Endothelial cell of umbilical vein (primary cell): ENCODE results near the gene PHC2. TPM values are rescaled to one million over a fixed set of nuclear protein-coding genes. Genes with fewer than 3 reads are reported as not detected.

Source experiments
- BruUV-seq: library from RNA; stranded (reverse); fragments of 400-500 nt; replicated peaks from 2 replicates; lab custom pipeline; 2021; lab: Mats Ljungman, UMichigan
- CTCF ChIA-PET: fragments of 300-600, 350-600 bp; sonication (Branson Sonifier 250); formaldehyde crosslinking; loops from one replicate; lab custom pipeline; 2021; ENCODE audit warnings: antibody characterized with exemption, inconsistent platforms; lab: Charles Lee
- POLR2A ChIA-PET: fragments of 300-600, 350-600 bp; sonication (Branson Sonifier 250); formaldehyde crosslinking; loops from one replicate; lab custom pipeline; 2021; ENCODE audit warnings: antibody characterized with exemption, inconsistent platforms; lab: Charles Lee
- DNase-seq: peaks from one replicate; pipeline ENCODE4 v3.0.0-alpha.2; 2011; ENCODE audit warnings: low read depth, low spot score
- FAIRE-seq: peaks from 2 replicates; lab custom pipeline; 2011; peaks lifted over from hg19 to GRCh38; lab: Jason Lieb, UNC
- H2AFZ ChIP-seq: 2 replicates; pipeline ENCODE4 v1.6.0; 2012; ENCODE audit warnings: low read depth, low read length, control low read depth, inconsistent platforms
- H3K27ac ChIP-seq: 2 replicates; pipeline ENCODE4 v1.5.1; 2011; ENCODE audit warnings: low read depth, mild to moderate bottlenecking, control low read depth, low read length, moderate library complexity; ENCODE audit not compliant: insufficient read depth
- H3K27me3 ChIP-seq, 2 experiments: 2 replicates each; pipeline versions ENCODE4 v1.6.0 to v1.6.1; 2011; ENCODE audit warnings: low read length in 2 of 2, mixed read lengths in 1 of 2; ENCODE audit not compliant: control insufficient read depth in 2 of 2, insufficient read depth in 2 of 2
- H3K36me3 ChIP-seq, 2 experiments: 2 replicates in 1 of 2; 3 replicates in 1 of 2; pipeline ENCODE4 v1.5.1; 2011; ENCODE audit warnings: low read length in 2 of 2, mild to moderate bottlenecking in 1 of 2, moderate library complexity in 1 of 2; ENCODE audit not compliant: control insufficient read depth in 2 of 2, insufficient read depth in 2 of 2; ENCODE audit errors: extremely low read depth in 1 of 2
- H3K4me1 ChIP-seq: 3 replicates; pipeline ENCODE4 v1.5.1; 2011; ENCODE audit warnings: mild to moderate bottlenecking, low read length; ENCODE audit not compliant: control insufficient read depth, insufficient read depth; ENCODE audit errors: extremely low read depth
- H3K4me2 ChIP-seq: 2 replicates; pipeline ENCODE4 v1.6.1; 2011; ENCODE audit warnings: low read length, control low read depth, mixed read lengths; ENCODE audit not compliant: insufficient read depth
- H3K4me3 ChIP-seq, 3 experiments: fragments of 200-600 bp in 1 of 3; sonication (generic), shearing (Covaris generic) in 1 of 3; replicated peaks in 1 of 3; 2 replicates each; pipeline ENCODE4 v1.5.1; 2011 to 2016; ENCODE audit warnings: control low read depth in 3 of 3, low read length in 3 of 3, mild to moderate bottlenecking in 2 of 3, inconsistent platforms in 1 of 3, low read depth in 1 of 3, moderate library complexity in 1 of 3; ENCODE audit not compliant: insufficient read depth in 1 of 3
- H3K79me2 ChIP-seq: 2 replicates; pipeline ENCODE4 v1.6.0; 2012; ENCODE audit warnings: low read length, inconsistent platforms; ENCODE audit not compliant: control insufficient read depth, insufficient read depth
- H3K9ac ChIP-seq: replicated peaks from 2 replicates; pipeline ENCODE3; 2011; ENCODE audit warnings: low read length, control low read depth; ENCODE audit not compliant: insufficient read depth; ENCODE audit errors: extremely low read depth
- H3K9me1 ChIP-seq: replicated peaks from 3 replicates; pipeline ENCODE4 v1.6.0; 2011; ENCODE audit warnings: mild to moderate bottlenecking, low read length; ENCODE audit not compliant: control insufficient read depth, insufficient read depth; ENCODE audit errors: extremely low read depth
- H3K9me3 ChIP-seq: replicated peaks from 2 replicates; pipeline ENCODE4 v1.5.1; 2012; ENCODE audit warnings: low read length, inconsistent platforms; ENCODE audit not compliant: control insufficient read depth, insufficient read depth
- H4K20me1 ChIP-seq: replicated peaks from 2 replicates; pipeline ENCODE3; 2011; ENCODE audit warnings: mild to moderate bottlenecking, low read length; ENCODE audit not compliant: control insufficient read depth, insufficient read depth; ENCODE audit errors: extremely low read depth
- FOS ChIP-seq: IDR thresholded peaks from 2 replicates; pipeline ENCODE4 v1.6.1; 2011; ENCODE audit warnings: mild to moderate bottlenecking, low read length, moderate library complexity, borderline replicate concordance; ENCODE audit not compliant: insufficient read depth
- GATA2 ChIP-seq: IDR thresholded peaks from 2 replicates; pipeline ENCODE4 v1.7.0; 2011; ENCODE audit warnings: low read depth, mild to moderate bottlenecking, moderate library complexity, mixed read lengths, low read length; ENCODE audit not compliant: insufficient read length, insufficient read depth
- MYC ChIP-seq: IDR thresholded peaks from one replicate; pipeline ENCODE4 v1.6.1; 2011; ENCODE audit warnings: mild to moderate bottlenecking, low read depth, low read length
- POLR2A ChIP-seq: IDR thresholded peaks from 2 replicates; pipeline ENCODE4 v1.6.1; 2012; ENCODE audit warnings: low read depth, mild to moderate bottlenecking, control low read depth, low read length
- dilution Hi-C: fragments of 300-500 bp; cut with MboI; formaldehyde crosslinking; loops from one replicate; pipeline ENCODE4 v1.15.0; 2019; ENCODE audit warnings: low sequenced_read_pairs; ENCODE audit not compliant: extremely low pct_ligation_motif_present
- intact Hi-C: fragments of 100-400 bp; cut with micrococcal nuclease; formaldehyde crosslinking; loops from one replicate; pipeline ENCODE4 v1.10.0; 2022
- polyA plus RNA-seq, 4 experiments: library from polyadenylated mRNA; depleted of rRNA in 3 of 4; stranded (reverse) in 3 of 4; unstranded in 1 of 4; fragments of >200 nt; gene quantifications; 2 replicates each; pipeline versions ENCODE4 v1.2.1 to v1.2.3, GENCODE V29; 2011 to 2012; ENCODE audit warnings: missing spikeins in 1 of 4
- total RNA-seq: library from RNA; stranded (reverse); gene quantifications from 2 replicates; pipeline ENCODE4 v1.2.3, GENCODE V29; 2021
- TF ChIP-seq, protein P1 (sequence below), 2 donors: IDR thresholded peaks; 1 replicate in 1 of 2; 2 replicates in 1 of 2; pipeline ENCODE4 v1.5.1; 2011; ENCODE audit warnings: low read length in 2 of 2, mild to moderate bottlenecking in 2 of 2, moderate library complexity in 2 of 2, control low read depth in 1 of 2, inconsistent platforms in 1 of 2, low read depth in 1 of 2; ENCODE audit not compliant: insufficient read depth in 1 of 2; ENCODE audit errors: extremely low read depth in 1 of 2

PHC2 gene
- total and polyA plus RNA-seq, 2 donors (not counting 3 experiments of a cell fraction or from before 2014, with no cell fraction given) = 65.6 to 79.0 TPM

GRCh38 chr1:33316601-33317000 lies 114.3 kb downstream of the PHC2 start:
- TF ChIP-seq, protein P1, sequence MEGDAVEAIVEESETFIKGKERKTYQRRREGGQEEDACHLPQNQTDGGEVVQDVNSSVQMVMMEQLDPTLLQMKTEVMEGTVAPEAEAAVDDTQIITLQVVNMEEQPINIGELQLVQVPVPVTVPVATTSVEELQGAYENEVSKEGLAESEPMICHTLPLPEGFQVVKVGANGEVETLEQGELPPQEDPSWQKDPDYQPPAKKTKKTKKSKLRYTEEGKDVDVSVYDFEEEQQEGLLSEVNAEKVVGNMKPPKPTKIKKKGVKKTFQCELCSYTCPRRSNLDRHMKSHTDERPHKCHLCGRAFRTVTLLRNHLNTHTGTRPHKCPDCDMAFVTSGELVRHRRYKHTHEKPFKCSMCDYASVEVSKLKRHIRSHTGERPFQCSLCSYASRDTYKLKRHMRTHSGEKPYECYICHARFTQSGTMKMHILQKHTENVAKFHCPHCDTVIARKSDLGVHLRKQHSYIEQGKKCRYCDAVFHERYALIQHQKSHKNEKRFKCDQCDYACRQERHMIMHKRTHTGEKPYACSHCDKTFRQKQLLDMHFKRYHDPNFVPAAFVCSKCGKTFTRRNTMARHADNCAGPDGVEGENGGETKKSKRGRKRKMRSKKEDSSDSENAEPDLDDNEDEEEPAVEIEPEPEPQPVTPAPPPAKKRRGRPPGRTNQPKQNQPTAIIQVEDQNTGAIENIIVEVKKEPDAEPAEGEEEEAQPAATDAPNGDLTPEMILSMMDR (IDR thresholded peaks at IDR 0.05; ENCODE audit: extremely low read depth in 1 of 2, insufficient read depth in 1 of 2, low read depth in 1 of 2, low read length in 2 of 2) = no peak
- TF ChIP-seq MYC (no peak), GATA2 (no peak), POLR2A (no peak)
- dilution Hi-C loops = no loop called here
- Histone ChIP-seq H3K9me1 (no peaks in the 10 kb centered on the region), H2AFZ (no peak overlapping the region), H3K79me2 (no peaks in the 10 kb centered on the region), H3K9ac (no peak overlapping the region), H3K36me3 (no peaks in the 10 kb centered on the region), H3K4me3 (no peak overlapping the region), H3K27ac (no peak overlapping the region), H3K4me1 (no peaks in the 10 kb centered on the region), H3K4me2 (no peak overlapping the region), H3K27me3 (no peaks in the 10 kb centered on the region), H3K9me3 (no peaks in the 10 kb centered on the region), H4K20me1 (no peaks in the 10 kb centered on the region)
- FAIRE-seq (no peak), DNase-seq (no peak)
- ChIA-PET CTCF (interaction anchor here (1.2 kb wide), 1 partner anchor 21 kb away, joined by 4 read pairs; no protein-coding TSS in a partner anchor), POLR2A (no interaction called here)
- intact Hi-C loops = no loop called here
- BruUV-seq = no TSS peak

DNA sequence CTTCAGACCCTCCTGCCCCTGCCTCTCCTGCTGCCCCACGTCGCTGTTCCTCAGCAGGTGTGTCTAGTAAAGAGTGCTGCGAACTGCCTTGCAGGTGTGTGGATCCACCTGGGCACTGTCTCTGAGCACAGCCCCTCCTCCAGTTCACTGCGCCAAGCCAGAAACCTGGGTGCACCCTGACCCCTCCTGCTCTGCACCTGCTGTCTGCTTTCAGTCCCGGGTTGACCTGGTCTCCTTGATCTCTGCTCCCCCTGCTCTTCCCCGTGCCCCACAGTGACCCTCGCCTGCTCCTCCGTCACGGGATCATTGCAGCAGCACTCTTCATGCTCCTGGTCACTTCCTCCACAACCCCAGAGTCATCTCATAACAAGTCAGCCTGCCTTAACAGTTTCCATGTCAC lies 116.5 kb downstream of the PHC2 start:
- Histone ChIP-seq H3K27ac (no peak overlapping the region), H3K79me2 (no peaks in the 10 kb centered on the region), H3K27me3 (no peaks in the 10 kb centered on the region), H3K4me3 (no peak overlapping the region), H3K36me3 (no peaks in the 10 kb centered on the region), H2AFZ (no peak overlapping the region), H3K4me2 (no peak overlapping the region), H3K9me1 (no peaks in the 10 kb centered on the region), H3K9ac (no peak overlapping the region), H3K4me1 (no peaks in the 10 kb centered on the region), H4K20me1 (no peaks in the 10 kb centered on the region), H3K9me3 (no peaks in the 10 kb centered on the region)
- POLR2A ChIA-PET = no interaction called here
- FAIRE-seq (no peak), DNase-seq (no peak)
- intact Hi-C loops (no loop called here), dilution Hi-C loops (no loop called here)
- no peak for TF ChIP-seq FOS
- TF ChIP-seq GATA2 = no peak
- CTCF ChIA-PET = interaction anchor here (2.6 kb wide), 1 partner anchor 19 kb away, joined by 14 read pairs; no protein-coding TSS in a partner anchor
- no TSS peak for BruUV-seq
